SU-DHL-6 (cell line): ENCODE data around the gene PRAC2.

Experiments
- H2AFZ ChIP-seq: fragments of 200-600 bp; sonication (generic); 2 replicates; pipeline ENCODE4 v1.6.1; 2014; ENCODE audit warnings: low read depth, mild to moderate bottlenecking, moderate library complexity, mixed read lengths, antibody characterized with exemption, low read length; ENCODE audit not compliant: severe bottlenecking
- H3F3A ChIP-seq: fragments of 200-600 bp; shearing (Covaris generic); 2 replicates; pipeline ENCODE4 v1.6.0; 2016; ENCODE audit warnings: antibody characterized with exemption, mild to moderate bottlenecking; ENCODE audit not compliant: insufficient read depth
- H3K27ac ChIP-seq: fragments of 200-600 bp; sonication (generic); 2 replicates; pipeline ENCODE4 v1.5.1; 2016; ENCODE audit warnings: low read depth, mild to moderate bottlenecking, low read length, moderate library complexity, mixed read lengths
- H3K27me3 ChIP-seq: fragments of 200-600 bp; sonication (generic), shearing (Covaris generic); 2 replicates; pipeline ENCODE4 v1.6.0; 2014; ENCODE audit warnings: mild to moderate bottlenecking, low read length
- H3K36me3 ChIP-seq: fragments of 200-600 bp; sonication (generic); 2 replicates; pipeline ENCODE4 v1.6.1; 2014; ENCODE audit warnings: mild to moderate bottlenecking, low read length, mixed read lengths
- H3K4me2 ChIP-seq: fragments of 300-600, 200-600 bp; shearing (Covaris generic), sonication (generic); 2 replicates; pipeline ENCODE4 v1.6.0; 2014; ENCODE audit warnings: low read length, low read depth, mild to moderate bottlenecking; ENCODE audit not compliant: poor library complexity, severe bottlenecking
- H3K4me3 ChIP-seq: fragments of 200-600 bp; sonication (generic); 2 replicates; pipeline ENCODE4 v1.5.1; 2014; ENCODE audit warnings: antibody characterized with exemption, low read length, mild to moderate bottlenecking, mixed read lengths; ENCODE audit not compliant: insufficient read depth, poor library complexity, severe bottlenecking
- H3K79me2 ChIP-seq: fragments of 200-600 bp; sonication (generic); 2 replicates; pipeline ENCODE4 v1.6.1; 2014; ENCODE audit warnings: mild to moderate bottlenecking, low read length, moderate library complexity; ENCODE audit not compliant: insufficient read depth
- H3K9ac ChIP-seq: fragments of 200-600 bp; sonication (generic); 2 replicates; pipeline ENCODE4 v1.7.0; 2014; ENCODE audit warnings: mild to moderate bottlenecking, low read length
- H3K9me2 ChIP-seq: fragments of 200-600 bp; sonication (generic); replicated peaks from 2 replicates; pipeline ENCODE4 v1.6.1; 2014; ENCODE audit warnings: low read length; ENCODE audit not compliant: insufficient read depth
- H3K9me3 ChIP-seq: fragments of 200-600 bp; sonication (generic); 2 replicates; pipeline ENCODE4 v1.6.1; 2014; ENCODE audit warnings: low read length, mixed read lengths; ENCODE audit not compliant: insufficient read depth
- H4K20me1 ChIP-seq: fragments of 200-600 bp; sonication (generic); 2 replicates; pipeline ENCODE4 v1.6.1; 2014; ENCODE audit warnings: low read depth, mild to moderate bottlenecking, antibody characterized with exemption, low read length, moderate library complexity, mixed read lengths
- CTCF ChIP-seq: fragments of 200-600 bp; sonication (generic); IDR thresholded peaks from one replicate; pipeline ENCODE4 v1.5.1; 2017; ENCODE audit warnings: antibody characterized with exemption, mild to moderate bottlenecking, low read length, moderate library complexity; ENCODE audit not compliant: insufficient read depth, poor library complexity, severe bottlenecking
- EZH2phosphoT487 ChIP-seq: fragments of 200-600 bp; sonication (generic), shearing (Covaris generic); conservative IDR thresholded peaks from 2 replicates; pipeline ENCODE4 v1.6.1; 2018; ENCODE audit warnings: mild to moderate bottlenecking, antibody characterized with exemption, low read length, moderate library complexity, mixed read lengths

Gene PRAC2

GRCh38 chr17:48747445-48748363, 24.7 kb downstream of the PRAC2 start:
- Histone ChIP-seq H4K20me1 (no peaks in the 10 kb centered on the region), H3K9ac (no peak overlapping the region), H2AFZ (no peak overlapping the region), H3K79me2 (no peaks in the 10 kb centered on the region), H3K4me3 (no peak overlapping the region), H3F3A (no peaks in the 10 kb centered on the region), H3K9me2 (no peaks in the 10 kb centered on the region), H3K9me3 (no peaks in the 10 kb centered on the region), H3K27ac (no peak overlapping the region), H3K36me3 (no peaks in the 10 kb centered on the region), H3K27me3 (no peaks in the 10 kb centered on the region; the same call in 1 of the 2 replicates), H3K4me2 (no peak overlapping the region)
- TF ChIP-seq CTCF (no peak), EZH2phosphoT487 (no peak)

- no peak overlapping the region for H3K9ac ChIP-seq
- H3K9me2 ChIP-seq = no peaks in the 10 kb centered on the region
- no peak overlapping the region for H2AFZ ChIP-seq
- H3K9me3 ChIP-seq = no peaks in the 10 kb centered on the region
- no peaks in the 10 kb centered on the region; the same call in 1 of the 2 replicates for H3K27me3 ChIP-seq
- no peak overlapping the region for H3K4me2 ChIP-seq
- TF ChIP-seq CTCF = no peak
- no peaks in the 10 kb centered on the region for H3F3A ChIP-seq
- H3K27ac ChIP-seq = no peak overlapping the region
- H4K20me1 ChIP-seq = no peaks in the 10 kb centered on the region
- no peak overlapping the region for H3K4me3 ChIP-seq
- H3K36me3 ChIP-seq = no peaks in the 10 kb centered on the region
- H3K79me2 ChIP-seq = no peaks in the 10 kb centered on the region
Observed at GRCh38 chr17:48748718-48749566, 26.0 kb downstream of the PRAC2 start.

- no peaks in the 10 kb centered on the region for H3F3A ChIP-seq
- H3K4me2 ChIP-seq = no peak overlapping the region
- H3K9me2 ChIP-seq = no peaks in the 10 kb centered on the region
- H3K9ac ChIP-seq = no peak overlapping the region
- H3K27ac ChIP-seq = no peak overlapping the region
- H3K4me3 ChIP-seq = no peak overlapping the region
- H3K27me3 ChIP-seq = no peaks in the 10 kb centered on the region; the same call in 1 of the 2 replicates
- H3K79me2 ChIP-seq = no peaks in the 10 kb centered on the region
- TF ChIP-seq EZH2phosphoT487 (no peak), CTCF (no peak)
- H4K20me1 ChIP-seq = no peaks in the 10 kb centered on the region
- H3K36me3 ChIP-seq = no peaks in the 10 kb centered on the region
- H3K9me3 ChIP-seq = no peaks in the 10 kb centered on the region
- H2AFZ ChIP-seq = no peak overlapping the region
Observed at GRCh38 chr17:48749621-48750553, 26.9 kb downstream of the PRAC2 start.
